Epithelial cell of esophagus (primary cell): ENCODE data around the gene NEK4.

ENCODE experiments used
- DNase-seq: peaks from one replicate; pipeline ENCODE4 v3.0.0; 2010; ENCODE audit warnings: low read depth
- H3K4me3 ChIP-seq: 2 replicates; pipeline ENCODE4 v1.5.1; 2011; ENCODE audit warnings: mild to moderate bottlenecking, low read length, control low read depth
- TF ChIP-seq, protein P1 (sequence below): IDR thresholded peaks from 2 replicates; pipeline ENCODE4 v1.5.1; 2011; ENCODE audit warnings: low read depth, mild to moderate bottlenecking, low read length, control low read depth, inconsistent platforms; ENCODE audit not compliant: insufficient read depth; ENCODE audit errors: missing control alignments

Gene NEK4

DNA sequence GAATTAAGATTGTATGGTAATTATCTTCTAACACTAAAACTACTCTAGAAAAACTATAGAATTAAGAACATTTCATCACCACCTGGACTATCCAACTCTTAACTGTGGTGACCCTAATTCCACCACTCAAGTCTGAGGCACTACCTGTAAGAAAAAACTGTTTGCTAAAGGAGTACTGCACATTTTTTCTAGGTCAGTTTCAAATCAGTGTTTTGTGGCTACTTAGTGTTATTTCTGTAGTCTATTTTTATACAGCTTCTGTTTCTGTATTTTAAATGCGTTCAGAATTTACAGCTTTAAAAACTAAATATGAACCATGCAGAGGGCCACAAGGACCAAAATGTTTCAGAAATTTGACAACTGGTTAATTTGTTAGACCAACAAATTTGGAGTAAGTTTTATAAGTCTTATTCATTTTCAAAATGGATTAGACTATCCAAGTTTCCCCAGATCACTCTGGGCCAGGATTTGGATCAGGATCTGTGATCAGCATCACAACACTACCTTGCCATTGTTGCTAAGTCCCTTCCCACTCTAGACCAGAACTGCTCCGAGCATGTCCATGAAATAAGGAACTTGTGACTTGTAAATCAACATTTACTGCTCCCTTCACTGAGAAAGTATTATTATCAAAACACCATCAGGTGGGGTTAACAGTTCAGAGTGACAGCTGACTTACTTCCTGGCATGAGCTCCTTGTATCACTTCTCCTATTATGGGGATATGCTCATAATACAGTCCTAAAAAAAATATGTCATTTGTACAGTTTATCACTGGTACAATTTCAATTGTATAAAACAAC lies 73.7 kb downstream of the NEK4 start:
- no peak for DNase-seq
- H3K4me3 ChIP-seq = no peak overlapping the region
- TF ChIP-seq, protein P1, sequence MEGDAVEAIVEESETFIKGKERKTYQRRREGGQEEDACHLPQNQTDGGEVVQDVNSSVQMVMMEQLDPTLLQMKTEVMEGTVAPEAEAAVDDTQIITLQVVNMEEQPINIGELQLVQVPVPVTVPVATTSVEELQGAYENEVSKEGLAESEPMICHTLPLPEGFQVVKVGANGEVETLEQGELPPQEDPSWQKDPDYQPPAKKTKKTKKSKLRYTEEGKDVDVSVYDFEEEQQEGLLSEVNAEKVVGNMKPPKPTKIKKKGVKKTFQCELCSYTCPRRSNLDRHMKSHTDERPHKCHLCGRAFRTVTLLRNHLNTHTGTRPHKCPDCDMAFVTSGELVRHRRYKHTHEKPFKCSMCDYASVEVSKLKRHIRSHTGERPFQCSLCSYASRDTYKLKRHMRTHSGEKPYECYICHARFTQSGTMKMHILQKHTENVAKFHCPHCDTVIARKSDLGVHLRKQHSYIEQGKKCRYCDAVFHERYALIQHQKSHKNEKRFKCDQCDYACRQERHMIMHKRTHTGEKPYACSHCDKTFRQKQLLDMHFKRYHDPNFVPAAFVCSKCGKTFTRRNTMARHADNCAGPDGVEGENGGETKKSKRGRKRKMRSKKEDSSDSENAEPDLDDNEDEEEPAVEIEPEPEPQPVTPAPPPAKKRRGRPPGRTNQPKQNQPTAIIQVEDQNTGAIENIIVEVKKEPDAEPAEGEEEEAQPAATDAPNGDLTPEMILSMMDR = no peak

DNA sequence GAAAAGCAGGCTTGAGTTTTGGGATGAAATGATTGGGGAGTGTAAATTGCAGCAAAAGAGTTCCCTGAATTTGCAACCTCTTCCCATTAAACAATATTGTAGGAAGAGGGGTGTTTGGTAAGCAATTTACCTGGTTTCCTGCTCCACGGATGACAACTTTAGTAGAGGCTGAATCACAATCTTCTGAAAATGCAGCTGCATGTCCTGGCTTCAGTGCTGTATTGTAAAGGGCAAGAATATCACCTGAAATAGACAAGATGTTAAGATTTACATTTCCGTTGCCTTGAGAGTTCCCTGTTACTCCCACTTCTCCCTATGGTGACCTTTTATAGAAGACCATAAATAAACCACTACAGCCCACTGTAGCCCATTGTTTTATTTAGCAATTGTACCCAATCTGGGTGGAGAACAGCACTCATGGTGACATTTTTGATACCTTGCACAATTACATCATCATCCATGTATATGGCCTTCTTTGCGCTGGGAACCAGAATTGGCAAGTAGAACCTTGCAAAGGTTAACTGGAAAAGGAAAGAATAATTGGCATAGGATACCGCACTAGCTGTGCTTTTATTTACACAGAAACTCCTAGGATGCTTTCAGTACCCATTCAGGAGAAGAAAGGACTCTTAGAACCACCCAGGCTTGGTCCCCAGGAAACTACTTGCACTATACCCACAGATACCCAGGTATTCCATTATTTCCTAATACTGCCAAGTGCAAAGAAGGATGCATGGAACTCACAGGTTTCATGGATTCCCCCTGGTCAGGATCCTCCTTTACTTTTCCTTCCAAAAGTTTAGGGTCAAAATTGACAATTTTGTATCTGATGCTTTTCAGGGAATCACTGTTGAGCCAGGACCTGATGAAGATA lies 74.7 kb downstream of the NEK4 start:
- TF ChIP-seq, protein P1 = no peak
- H3K4me3 ChIP-seq = no peak overlapping the region
- DNase-seq = no peak

DNA sequence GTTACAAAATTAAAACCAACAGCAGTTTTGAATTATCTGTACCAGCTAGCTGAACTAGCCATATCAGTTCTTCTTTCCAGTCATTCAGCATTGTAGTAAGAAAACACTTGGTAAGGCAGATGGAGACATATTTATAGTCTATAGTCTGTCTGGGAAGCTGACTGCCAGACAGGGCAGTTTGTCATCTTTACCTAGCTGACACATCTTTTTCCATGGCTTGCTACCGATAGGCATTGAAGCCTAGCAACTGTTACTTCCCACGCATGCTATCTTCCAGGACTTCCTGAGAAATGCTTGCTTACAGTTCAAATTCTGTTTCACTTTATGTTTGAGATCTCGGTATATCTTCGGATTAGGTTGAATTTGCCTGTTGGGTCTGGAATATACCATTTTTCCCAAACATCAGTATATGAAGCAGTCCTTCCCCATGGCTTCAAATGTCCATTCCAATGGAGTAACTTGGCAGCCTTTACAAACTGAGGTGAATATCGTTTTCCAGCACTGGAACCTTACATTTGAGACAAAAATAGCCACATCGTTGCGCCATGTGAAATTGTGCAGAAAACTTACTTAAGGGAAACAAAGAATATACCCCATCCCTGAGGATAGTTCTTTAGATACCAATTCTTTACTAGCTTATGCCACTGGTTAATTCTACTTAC lies 76.1 kb downstream of the NEK4 start:
- TF ChIP-seq, protein P1 = no peak
- no peak for DNase-seq
- no peak overlapping the region for H3K4me3 ChIP-seq

DNA sequence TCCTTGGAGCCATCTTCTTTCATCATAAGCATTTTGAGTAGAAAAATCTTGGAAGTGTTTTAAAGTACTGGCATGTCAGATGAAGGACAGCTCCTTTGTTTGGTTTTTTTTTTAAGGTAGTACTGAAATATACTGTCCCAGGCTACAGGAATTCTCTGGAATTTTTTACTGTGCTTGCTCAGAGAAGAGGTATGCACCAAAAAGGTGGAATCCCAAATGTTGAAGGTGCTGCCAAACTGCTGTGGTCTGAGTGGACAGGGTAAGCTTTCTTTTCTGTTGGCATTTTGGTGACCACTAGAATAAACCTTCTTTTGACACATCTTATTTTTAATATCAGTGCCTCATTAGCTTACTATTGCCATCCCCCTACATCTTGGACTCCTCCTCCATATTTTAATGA lies 77.7 kb downstream of the NEK4 start:
- TF ChIP-seq, protein P1 = no peak
- no peak overlapping the region for H3K4me3 ChIP-seq
- DNase-seq = no peak

DNA sequence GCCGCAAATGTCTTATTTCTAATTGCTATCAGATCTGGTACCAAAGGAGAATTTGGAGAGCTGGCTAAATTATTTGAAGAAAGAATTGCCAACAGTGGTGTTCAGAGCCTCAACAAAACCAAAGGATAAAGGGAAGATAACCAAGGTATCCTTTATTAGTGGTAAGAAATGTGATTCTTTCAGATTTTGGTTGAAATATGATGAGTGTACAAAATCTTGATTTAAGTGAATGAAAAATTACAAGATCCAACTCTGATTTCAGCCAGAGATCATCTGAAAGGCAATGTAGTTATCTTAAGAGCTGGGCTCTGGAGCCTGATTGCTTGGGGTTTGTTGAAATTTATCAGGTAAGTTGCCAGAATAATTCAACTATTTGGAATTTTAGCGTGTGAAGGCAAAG lies 80.2 kb downstream of the NEK4 start:
- DNase-seq = no peak
- TF ChIP-seq, protein P1 = no peak
- H3K4me3 ChIP-seq = no peak overlapping the region

DNA sequence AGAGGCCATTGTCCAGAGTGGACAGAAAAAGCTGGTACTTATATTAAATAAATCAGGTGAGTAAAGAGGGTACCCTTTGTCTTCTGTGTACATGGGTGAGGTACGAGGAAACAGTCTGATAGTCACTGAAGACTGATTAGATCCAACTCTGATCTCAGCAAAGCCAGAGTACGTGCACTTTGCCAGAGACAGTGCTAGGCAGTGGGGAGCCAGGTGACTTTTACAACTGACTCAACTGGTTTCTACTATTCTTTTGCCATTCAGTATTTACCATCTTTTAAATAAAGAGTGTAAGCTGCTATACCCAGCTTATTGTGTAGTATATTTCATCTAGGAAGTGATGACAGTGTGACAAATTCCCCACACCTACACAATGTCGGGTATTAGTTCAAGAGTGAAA lies 81.6 kb downstream of the NEK4 start:
- no peak for DNase-seq
- TF ChIP-seq, protein P1 = no peak
- H3K4me3 ChIP-seq = no peak overlapping the region
